GM21381 (cell line): ENCODE data around the gene PFKL.
"Not testable (repeated sequence)": the region's sequence is repeated elsewhere in the genome, so short reads cannot be mapped to it uniquely, and the experiment has no call there.

Experiments
- ATAC-seq: cut with Tn5 transposase; IDR thresholded peaks from one replicate; pipeline ENCODE4 v1.9.1; 2021; ENCODE audit warnings: mild to moderate bottlenecking, moderate library complexity; ENCODE audit not compliant: unreplicated experiment

PFKL gene

DNA sequence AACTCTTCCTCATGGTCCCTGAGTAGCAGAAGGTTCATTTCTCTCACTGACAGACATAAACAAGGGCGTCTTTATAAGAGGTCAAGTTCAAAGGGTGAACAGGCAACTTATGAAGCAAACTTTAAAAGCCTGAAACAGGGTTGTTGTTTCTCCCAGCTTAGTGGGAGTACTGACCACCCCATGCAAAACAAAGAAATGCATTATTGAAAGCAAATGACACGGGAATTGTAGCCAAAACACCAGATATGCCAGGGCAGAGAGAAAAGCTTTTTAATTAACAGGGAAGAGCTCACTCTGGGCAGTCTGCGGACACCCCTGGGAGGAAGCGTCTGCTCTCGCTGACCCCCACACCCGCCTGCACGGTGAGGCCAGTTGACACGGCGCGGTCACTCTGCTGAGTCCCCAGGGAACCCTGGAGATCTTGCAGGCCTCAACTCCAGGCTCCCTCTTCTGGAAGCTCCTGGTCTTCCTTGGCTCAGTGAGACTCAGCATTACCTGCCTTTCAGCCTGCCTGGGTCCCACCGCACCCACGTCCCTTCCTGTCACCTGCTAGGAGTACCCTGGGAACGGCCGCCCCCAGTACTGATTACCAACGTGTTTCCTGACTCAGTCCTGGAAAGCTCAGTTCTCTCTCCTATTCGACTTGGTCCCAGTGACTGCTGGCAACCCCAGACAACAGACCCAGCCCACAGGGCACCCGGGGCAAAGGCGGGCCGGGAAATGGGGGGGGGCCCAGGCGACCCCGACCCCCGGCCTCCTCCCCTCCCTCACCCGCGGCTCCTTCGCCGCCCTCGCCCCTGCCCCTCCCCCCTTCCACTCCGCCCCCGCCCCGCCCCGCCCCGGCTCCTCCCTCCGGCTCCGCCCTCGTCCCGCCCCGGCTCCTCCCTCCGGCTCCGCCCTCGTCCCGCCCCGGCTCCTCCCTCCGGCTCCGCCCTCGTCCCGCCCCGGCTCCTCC is 38.4 kb downstream of the PFKL start:
- no peak for ATAC-seq

GRCh38 chr21:44338971-44339910 is 39.4 kb downstream of the PFKL start, which contains the start of gene CFAP410:
Gene CFAP410 (minus strand): TSS chr21:44339390. CDS start chr21:44339194, 196 bp downstream.
- peak; percentile 84 for ATAC-seq

DNA sequence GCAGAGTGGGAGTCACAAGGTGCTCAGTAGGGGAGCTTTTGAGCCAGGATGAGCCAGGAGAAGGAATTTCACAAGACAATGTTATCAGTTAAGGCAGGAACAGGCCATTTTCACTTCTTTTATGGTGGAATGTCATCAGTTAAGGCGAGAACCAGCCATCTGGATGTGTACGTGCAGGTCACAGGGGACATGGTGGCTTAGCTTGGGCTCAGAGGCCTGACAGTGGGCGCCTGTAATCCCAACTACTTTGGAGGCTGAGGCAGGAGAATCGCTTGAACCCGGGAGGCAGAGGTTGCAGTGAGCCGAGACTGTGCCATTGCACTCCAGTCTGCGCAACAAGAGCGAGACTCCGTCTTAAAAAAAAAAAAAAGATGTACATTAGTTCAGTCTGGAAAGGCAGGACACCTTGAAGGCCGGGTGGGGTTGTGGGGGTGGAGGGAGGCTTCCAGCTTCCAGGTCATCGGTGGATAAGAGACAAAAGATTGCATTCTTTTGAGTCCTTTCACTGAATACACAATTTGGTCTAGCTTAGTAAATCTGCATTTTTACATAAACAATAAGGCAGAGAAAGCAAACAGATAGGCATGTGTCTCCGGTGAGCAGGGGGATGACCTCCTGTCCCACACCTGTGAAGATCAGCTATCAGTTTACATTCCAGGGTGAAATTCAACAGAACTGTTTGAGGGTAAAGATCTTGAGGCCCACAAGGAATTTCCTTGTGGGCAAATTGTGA is 42.0 kb downstream of the PFKL start:
- ATAC-seq, result not testable (repeated sequence)

DNA sequence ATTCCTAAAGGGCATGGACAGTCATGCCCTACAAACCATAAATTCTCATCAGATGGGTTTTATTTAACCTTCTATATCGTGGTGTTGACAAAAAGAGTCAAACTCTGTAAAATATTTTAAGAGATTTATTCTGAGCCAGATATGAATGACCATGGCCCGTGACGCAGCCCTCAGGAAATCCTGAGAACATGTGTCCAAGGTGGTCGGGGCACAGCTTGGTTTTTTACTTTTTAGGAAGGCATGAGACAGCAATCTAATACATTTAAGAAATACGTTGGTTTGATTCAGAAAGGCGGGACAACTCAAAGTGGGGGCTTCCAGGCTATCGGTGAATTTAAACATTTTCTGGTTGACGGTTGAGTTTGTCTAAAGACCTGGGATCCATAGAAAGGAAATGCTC is 43.1 kb downstream of the PFKL start:
- ATAC-seq, result not testable (repeated sequence)

- no peak for ATAC-seq
Measured at GRCh38 chr21:44344541-44345183, 44.8 kb downstream of the PFKL start.

GRCh38 chr21:44345495-44345894 is 45.6 kb downstream of the PFKL start:
- ATAC-seq, result no peak

DNA sequence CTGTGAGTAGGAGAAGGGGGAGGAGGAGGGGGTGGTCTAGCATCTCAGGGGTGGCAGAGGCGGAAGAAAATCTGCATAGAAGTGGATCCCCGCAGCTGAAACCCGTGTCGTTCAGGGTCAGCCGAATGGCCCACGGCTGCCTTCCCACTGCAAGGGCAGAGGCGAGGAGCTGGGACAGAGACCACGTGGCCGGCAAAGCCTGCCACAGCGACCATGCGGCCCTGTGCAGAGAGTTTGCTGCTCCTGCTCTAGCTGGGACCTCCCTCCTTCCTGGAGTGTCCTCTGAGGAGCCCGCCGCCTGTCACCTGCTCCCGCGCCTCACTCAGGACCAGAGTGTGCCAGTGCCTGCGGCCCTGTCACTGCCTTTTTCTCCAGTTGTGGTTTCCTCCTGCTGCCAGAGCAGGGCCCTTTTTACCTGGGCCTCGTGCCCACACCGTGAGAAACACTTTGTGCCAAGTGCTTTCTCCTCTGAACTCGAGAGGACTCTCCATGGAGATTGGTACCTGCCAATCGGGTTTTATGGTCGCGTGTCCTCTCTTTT is 48.1 kb downstream of the PFKL start:
- no peak for ATAC-seq

DNA sequence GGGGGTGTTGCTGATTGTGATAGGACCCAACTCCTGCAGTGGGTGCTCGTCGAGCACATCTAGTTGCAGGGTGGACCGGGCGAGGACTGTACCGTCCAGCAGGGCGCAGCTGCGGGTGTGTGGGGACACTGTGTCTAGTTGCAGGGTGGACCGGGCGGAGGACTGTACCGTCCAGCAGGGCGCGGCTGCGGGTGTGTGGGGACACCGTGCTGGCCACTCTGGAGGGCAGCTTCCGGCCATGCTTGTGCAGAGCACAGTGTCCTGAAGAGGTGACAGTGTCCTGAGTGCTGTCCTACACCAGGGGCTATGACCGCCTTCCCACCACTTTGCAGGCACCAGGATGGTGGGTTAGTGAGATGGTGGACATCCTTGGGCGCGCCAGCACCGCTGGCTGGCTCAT is 49.0 kb downstream of the PFKL start:
- ATAC-seq, result no peak

- no peak for ATAC-seq
Measured at GRCh38 chr21:44349416-44349846, 49.6 kb downstream of the PFKL start.

GRCh38 chr21:44349847-44350772 is 50.3 kb downstream of the PFKL start:
- no peak for ATAC-seq

DNA sequence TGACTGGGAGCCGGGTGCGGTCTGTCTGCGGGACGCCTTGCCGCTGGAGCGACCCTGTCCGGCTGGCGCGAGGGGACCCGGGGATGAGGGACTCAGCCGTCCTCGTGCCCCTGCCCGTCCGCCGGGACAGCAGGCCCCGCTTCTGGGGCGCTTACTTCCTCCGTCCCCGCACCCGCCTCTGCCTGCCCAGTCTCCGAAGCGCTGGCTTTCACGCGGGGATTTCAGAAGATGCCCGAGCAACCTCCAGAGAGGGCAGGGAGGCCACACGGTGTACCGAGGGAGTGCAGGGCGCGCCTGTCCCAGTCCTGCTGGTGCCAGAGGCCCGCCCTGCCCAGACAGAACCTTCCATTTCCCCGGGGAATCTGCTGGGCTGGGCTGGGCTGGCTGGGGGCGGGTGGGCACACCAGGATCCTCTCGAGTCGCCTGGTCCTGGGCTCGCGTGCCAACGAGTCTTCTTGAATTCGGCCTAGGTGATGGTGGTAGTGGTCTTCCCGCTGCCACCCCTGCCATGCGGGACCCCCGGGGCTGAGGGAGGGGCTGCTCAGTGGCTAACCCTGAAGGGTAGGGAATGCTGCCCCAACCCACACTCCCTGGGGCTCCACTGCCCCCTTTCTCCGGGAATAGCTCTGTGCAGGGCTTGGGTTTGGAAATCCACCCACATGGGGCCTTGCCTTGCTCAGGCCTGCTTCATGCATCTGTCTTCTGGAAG is 51.1 kb downstream of the PFKL start:
- no peak for ATAC-seq

- no peak for ATAC-seq
Measured at GRCh38 chr21:44351535-44352252, 51.8 kb downstream of the PFKL start.

GRCh38 chr21:44352253-44352860 is 52.5 kb downstream of the PFKL start:
- ATAC-seq, result no peak

DNA sequence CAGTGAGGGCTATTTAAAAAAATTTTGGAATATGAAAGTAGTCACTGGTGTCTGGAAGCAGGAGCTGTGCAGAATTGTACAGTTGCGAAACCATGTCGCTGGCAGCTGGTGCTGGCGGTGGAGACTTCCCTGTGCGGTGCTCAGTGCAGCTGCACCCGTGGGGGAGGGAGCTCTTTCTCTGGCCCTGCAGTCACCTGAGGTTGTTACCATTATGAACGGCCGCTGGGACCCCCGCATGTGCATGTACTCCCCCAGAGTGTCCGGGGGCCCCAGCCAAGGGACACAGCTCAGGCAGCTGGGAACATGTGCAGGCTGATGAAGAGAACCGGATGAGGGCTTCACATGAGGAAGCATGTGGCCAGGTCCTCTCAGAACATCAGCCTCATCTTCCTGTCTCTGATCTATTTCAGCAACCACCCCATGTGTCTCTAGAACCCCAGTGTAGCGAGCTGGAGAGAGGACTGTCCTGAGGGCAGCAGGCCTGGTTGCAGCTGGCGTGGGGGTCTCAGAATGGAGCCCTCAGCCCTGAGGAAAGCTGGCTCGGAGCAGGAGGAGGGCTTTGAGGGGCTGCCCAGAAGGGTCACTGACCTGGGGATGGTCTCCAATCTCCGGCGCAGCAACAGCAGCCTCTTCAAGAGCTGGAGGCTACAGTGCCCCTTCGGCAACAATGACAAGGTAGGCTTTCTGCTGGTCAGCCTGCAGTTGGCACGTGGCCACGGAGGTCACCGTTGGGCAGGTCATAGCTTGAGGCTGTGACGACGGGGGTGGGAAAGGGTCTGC is 53.5 kb downstream of the PFKL start, which contains the start of gene TRPM2:
TSS of gene TRPM2 (plus strand) at position 431 of the 780 bp plus-strand sequence. CDS start at position 511, 80 bp downstream.
- ATAC-seq, result no peak

- no peak for ATAC-seq
Measured at GRCh38 chr21:44354001-44354405, 54.1 kb downstream of the PFKL start.
